ENCODE results near the gene RPP25L. TPM values are rescaled to one million over a fixed set of nuclear protein-coding genes. Genes with fewer than 3 reads are reported as not detected.

Gene RPP25L
- total and polyA plus RNA-seq, 9 of the 15 experiments (the other 6 are each of a cell fraction or from before 2014, with no cell fraction given): 16.3 to 43.7 (median 29.0) TPM

GRCh38 chr9:34637356-34638137 is 25.6 kb upstream of the RPP25L start, which contains the start of gene SIGMAR1 (continued):
- TF ChIP-seq, protein P1, sequence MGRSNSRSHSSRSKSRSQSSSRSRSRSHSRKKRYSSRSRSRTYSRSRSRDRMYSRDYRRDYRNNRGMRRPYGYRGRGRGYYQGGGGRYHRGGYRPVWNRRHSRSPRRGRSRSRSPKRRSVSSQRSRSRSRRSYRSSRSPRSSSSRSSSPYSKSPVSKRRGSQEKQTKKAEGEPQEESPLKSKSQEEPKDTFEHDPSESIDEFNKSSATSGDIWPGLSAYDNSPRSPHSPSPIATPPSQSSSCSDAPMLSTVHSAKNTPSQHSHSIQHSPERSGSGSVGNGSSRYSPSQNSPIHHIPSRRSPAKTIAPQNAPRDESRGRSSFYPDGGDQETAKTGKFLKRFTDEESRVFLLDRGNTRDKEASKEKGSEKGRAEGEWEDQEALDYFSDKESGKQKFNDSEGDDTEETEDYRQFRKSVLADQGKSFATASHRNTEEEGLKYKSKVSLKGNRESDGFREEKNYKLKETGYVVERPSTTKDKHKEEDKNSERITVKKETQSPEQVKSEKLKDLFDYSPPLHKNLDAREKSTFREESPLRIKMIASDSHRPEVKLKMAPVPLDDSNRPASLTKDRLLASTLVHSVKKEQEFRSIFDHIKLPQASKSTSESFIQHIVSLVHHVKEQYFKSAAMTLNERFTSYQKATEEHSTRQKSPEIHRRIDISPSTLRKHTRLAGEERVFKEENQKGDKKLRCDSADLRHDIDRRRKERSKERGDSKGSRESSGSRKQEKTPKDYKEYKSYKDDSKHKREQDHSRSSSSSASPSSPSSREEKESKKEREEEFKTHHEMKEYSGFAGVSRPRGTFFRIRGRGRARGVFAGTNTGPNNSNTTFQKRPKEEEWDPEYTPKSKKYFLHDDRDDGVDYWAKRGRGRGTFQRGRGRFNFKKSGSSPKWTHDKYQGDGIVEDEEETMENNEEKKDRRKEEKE (IDR thresholded peaks at IDR 0.05; ENCODE audit: borderline replicate concordance in 1 of 2, control insufficient read depth in 1 of 2, low read depth in 2 of 2, low read length in 1 of 2): 0 out of 4 replicates have a peak, but pooled peaks of 1 of the 2 experiments have one; percentile 64
- TF ChIP-seq HCFC1 (IDR thresholded peaks at IDR 0.05; ENCODE audit: low read depth, low read length) (no peak), ZNF830 (CRISPR knock-in tag; IDR thresholded peaks at IDR 0.05) (no peak), ZBED1 (IDR thresholded peaks at IDR 0.05) (no peak), MTA1 (IDR thresholded peaks at IDR 0.05; ENCODE audit: borderline replicate concordance) (no peak), PHTF2 (CRISPR knock-in tag; IDR thresholded peaks at IDR 0.05) (no peak), ZNF699 (CRISPR knock-in tag; IDR thresholded peaks at IDR 0.05; ENCODE audit: insufficient replicate concordance) (no peak), POLR2A (conservative IDR thresholded peaks at IDR 0.05) (peak; percentile 71), ZFP30 (CRISPR knock-in tag; IDR thresholded peaks at IDR 0.05; ENCODE audit: borderline replicate concordance) (no peak), MTA2 (IDR thresholded peaks at IDR 0.05; ENCODE audit: low read depth) (no peak), MAZ (CRISPR knock-in tag; conservative IDR thresholded peaks at IDR 0.05 in 1 of 2, IDR thresholded peaks at IDR 0.05 in 1 of 2) (peak in 1 of 2 experiments; percentile 49; a peak in 3 of 4 replicates), ELF1 (tag; IDR thresholded peaks at IDR 0.05) (peak; percentile 60; the same call in 1 of the 2 replicates), HMG20A (CRISPR knock-in tag; conservative IDR thresholded peaks at IDR 0.05) (no peak), ADNP (tag; IDR thresholded peaks at IDR 0.05) (no peak), PCBP1 (IDR thresholded peaks at IDR 0.05; ENCODE audit: low read depth, low read length, poor library complexity, severe bottlenecking) (no peak), ZNF212 (CRISPR knock-in tag; IDR thresholded peaks at IDR 0.05) (no peak), GTF2E2 (tag; IDR thresholded peaks at IDR 0.05) (no peak), TCF7L2 (IDR thresholded peaks at IDR 0.05; ENCODE audit: low read depth, low read length) (peak; percentile 77), ZNF133 (CRISPR knock-in tag; IDR thresholded peaks at IDR 0.05) (no peak), STAT5B (CRISPR knock-in tag; IDR thresholded peaks at IDR 0.05) (no peak), ZZZ3 (IDR thresholded peaks at IDR 0.05) (no peak), TCFL5 (CRISPR knock-in tag; conservative IDR thresholded peaks at IDR 0.05) (no peak), E2F3 (CRISPR knock-in tag; IDR thresholded peaks at IDR 0.05) (no peak), FOXK2 (conservative IDR thresholded peaks at IDR 0.05 in 1 of 2, IDR thresholded peaks at IDR 0.05 in 1 of 2; ENCODE audit: low read depth in 2 of 2) (peak in 1 of 2 experiments; percentile 94; a peak in 2 of 4 replicates), ARID2 (IDR thresholded peaks at IDR 0.05) (no peak), ZNF436 (CRISPR knock-in tag; IDR thresholded peaks at IDR 0.05) (no peak)
- TF ChIP-seq, protein P2, sequence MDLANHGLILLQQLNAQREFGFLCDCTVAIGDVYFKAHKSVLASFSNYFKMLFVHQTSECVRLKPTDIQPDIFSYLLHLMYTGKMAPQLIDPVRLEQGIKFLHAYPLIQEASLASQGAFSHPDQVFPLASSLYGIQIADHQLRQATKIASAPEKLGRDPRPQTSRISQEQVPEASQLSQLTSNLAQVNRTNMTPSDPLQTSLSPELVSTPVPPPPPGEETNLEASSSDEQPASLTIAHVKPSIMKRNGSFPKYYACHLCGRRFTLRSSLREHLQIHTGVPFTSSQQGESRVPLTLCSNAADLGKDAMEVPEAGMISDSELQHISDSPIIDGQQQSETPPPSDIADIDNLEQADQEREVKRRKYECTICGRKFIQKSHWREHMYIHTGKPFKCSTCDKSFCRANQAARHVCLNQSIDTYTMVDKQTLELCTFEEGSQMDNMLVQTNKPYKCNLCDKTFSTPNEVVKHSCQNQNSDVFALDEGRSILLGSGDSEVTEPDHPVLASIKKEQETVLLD (IDR thresholded peaks at IDR 0.05): no peak

All from K562 (cell line).